Lower leg skin (tissue), 4 donors: Measurements from ENCODE around the gene CALD1. TPM values are rescaled to one million over a fixed set of nuclear protein-coding genes. Genes with fewer than 3 reads are reported as not detected.

Experiments
- DNase-seq, 2 donors: peaks; one replicate each; pipeline ENCODE4 v3.0.0-alpha.2; 2019; ENCODE audit warnings: low spot score in 2 of 2
- H3K4me3 ChIP-seq: fragments of 200-600 bp; sonication (generic); 2 replicates; pipeline ENCODE4 v1.5.1; 2017; ENCODE audit warnings: mild to moderate bottlenecking, low read depth; ENCODE audit not compliant: poor library complexity, severe bottlenecking
- POLR2A ChIP-seq, 2 donors: fragments of 450-650 bp; IDR thresholded peaks; one replicate each; pipeline ENCODE4 v1.6.1; 2016 to 2017; ENCODE audit warnings: antibody characterized with exemption in 2 of 2, mild to moderate bottlenecking in 1 of 2, moderate library complexity in 1 of 2
- WGBS, 2 donors: methylation state at CpG; one replicate each; pipeline ENCODE4 v1.1.5; 2018; 5-methylcytosine and 5-hydroxymethylcytosine counted together
- intact Hi-C: fragments of 100-400 bp; cut with DNase I; formaldehyde crosslinking; loops from one replicate; pipeline ENCODE4 v1.15.0; 2023; ENCODE audit warnings: low total_unique reads
- total RNA-seq, 4 donors: library from RNA; depleted of rRNA; stranded (reverse); fragments of >200 nt; gene quantifications; one replicate each; pipeline ENCODE4 v1.1.0, GENCODE V29; 2016
- TF ChIP-seq, protein P1 (sequence below), 3 donors: fragments of 450-650 bp; IDR thresholded peaks; one replicate each; pipeline ENCODE4 v1.5.1; 2016; ENCODE audit warnings: antibody characterized with exemption in 3 of 3, mild to moderate bottlenecking in 3 of 3, moderate library complexity in 2 of 3

The CALD1 gene
- total RNA-seq, 4 donors from 2014 or later = 30.3 to 95.7 (median 58.0) TPM

DNA sequence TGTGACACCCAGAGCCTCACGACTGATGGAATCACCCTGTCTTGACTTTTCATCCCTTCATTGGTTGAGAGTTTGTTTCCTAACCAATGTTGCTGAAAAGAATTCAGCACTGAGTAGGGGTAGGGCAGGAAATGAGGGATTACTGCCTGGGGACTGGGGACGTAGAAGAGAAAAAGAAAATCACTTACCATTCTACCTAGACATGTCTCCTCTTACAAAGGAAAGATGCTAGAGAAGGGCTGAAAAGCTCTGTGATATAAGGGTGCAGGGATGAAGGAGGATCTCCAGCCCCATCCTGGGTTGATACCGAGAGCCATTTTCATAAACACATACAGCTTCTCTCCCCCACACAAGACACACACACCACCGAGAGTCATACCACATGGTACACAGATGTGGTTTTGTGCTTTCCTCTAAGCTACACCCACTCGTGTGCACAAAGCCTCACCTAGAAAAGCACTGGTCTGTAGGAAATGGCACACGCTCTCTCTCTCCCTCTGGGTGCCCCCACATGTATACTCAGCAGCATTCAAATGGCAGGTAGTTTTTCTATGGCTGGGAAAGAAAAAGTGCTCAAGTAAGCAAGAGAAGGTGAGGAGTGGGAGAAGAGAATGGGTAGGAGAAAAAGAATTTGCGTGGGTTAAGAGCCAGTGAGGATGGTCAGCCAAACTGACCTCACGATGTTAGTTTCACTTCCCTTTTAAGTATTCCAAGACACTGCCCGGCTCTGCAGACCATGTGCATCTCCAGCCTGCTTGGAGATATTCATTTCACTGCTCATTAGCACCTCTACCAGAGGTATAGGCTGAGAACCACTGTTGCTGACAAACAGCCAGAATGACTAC is 85.8 kb downstream of the CALD1 start:
- 48 to 53% methylated on average over 9 of the region's 9 CpGs for WGBS, 2 donors
- TF ChIP-seq, protein P1, sequence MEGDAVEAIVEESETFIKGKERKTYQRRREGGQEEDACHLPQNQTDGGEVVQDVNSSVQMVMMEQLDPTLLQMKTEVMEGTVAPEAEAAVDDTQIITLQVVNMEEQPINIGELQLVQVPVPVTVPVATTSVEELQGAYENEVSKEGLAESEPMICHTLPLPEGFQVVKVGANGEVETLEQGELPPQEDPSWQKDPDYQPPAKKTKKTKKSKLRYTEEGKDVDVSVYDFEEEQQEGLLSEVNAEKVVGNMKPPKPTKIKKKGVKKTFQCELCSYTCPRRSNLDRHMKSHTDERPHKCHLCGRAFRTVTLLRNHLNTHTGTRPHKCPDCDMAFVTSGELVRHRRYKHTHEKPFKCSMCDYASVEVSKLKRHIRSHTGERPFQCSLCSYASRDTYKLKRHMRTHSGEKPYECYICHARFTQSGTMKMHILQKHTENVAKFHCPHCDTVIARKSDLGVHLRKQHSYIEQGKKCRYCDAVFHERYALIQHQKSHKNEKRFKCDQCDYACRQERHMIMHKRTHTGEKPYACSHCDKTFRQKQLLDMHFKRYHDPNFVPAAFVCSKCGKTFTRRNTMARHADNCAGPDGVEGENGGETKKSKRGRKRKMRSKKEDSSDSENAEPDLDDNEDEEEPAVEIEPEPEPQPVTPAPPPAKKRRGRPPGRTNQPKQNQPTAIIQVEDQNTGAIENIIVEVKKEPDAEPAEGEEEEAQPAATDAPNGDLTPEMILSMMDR (IDR thresholded peaks at IDR 0.05) = no peak
- no peak for TF ChIP-seq POLR2A (IDR thresholded peaks at IDR 0.05)
- intact Hi-C loops = no loop called here
- no peak overlapping the region for H3K4me3 ChIP-seq
- no peak for DNase-seq

DNA sequence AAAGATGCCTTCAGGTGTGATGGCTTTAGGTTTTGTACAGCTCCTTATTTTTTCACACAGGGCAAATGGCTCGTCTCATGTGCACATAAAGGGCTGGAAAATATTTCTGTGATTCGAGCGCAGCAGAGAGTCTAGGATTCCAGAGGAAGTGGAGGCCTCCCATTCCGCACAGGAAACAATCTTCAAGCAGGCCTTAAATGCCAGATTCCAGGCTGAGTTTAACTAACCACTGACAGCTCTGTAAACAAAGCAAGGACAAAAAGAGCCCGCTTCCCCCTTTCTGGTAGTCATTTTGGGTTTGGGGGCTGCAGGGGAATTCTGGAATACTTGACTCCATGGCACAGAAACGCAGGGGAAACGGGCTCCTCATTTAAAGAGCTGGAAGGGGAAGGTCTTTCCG is 87.2 kb downstream of the CALD1 start:
- no peak for DNase-seq
- no peak overlapping the region for H3K4me3 ChIP-seq
- no peak for TF ChIP-seq POLR2A (IDR thresholded peaks at IDR 0.05)
- TF ChIP-seq, protein P1 (IDR thresholded peaks at IDR 0.05) = no peak
- WGBS, 2 donors = 58 to 59% methylated on average over 8 of the region's 8 CpGs
- intact Hi-C loops = no loop called here

DNA sequence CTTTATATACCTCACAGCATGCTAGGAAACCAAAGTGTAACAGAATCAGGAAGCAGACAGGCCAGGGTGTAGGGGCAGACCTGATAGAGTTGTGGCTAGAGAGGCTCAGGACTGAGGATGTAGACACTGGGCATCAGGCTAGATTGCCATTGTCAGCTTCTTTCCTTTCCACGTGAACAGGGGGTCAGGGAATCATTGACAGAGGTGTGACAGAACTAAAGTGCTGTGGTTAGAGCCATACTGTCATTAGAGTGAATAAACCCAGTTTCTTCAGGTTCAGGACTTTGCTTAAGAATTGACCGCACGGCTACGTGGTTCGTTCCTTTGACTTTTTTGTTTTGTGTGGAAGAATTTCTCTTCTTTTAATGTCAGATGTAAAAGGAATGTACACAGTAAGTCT is 90.7 kb downstream of the CALD1 start:
- intact Hi-C loops = no loop called here
- no peak overlapping the region for H3K4me3 ChIP-seq
- 92 to 97% methylated on average over 5 of the region's 5 CpGs for WGBS, 2 donors
- TF ChIP-seq, protein P1 (IDR thresholded peaks at IDR 0.05) = no peak
- no peak for TF ChIP-seq POLR2A (IDR thresholded peaks at IDR 0.05)
- no peak for DNase-seq

DNA sequence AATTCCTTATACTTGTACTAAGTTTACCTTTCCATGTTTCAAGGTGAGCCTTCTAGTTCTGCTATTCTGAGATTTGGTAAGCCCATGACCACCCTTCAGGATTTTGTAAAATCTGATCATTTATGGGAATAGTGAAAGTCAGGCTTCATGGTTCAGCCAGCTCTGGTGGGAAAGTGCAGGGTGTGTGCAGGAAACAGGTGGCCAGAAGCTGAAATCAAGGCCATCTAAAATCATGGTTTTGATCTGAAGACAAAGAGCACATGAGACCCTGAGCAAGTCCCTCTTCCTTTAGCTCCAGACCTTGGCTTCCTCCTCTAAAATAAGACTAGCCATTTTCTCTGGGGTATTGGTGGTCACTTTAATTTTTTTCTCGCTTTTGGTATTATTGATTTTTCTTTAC is 91.3 kb downstream of the CALD1 start:
- intact Hi-C loops = no loop called here
- 88 to 98% methylated on average over 1 of the region's 1 CpG for WGBS, 2 donors
- DNase-seq = no peak

DNA sequence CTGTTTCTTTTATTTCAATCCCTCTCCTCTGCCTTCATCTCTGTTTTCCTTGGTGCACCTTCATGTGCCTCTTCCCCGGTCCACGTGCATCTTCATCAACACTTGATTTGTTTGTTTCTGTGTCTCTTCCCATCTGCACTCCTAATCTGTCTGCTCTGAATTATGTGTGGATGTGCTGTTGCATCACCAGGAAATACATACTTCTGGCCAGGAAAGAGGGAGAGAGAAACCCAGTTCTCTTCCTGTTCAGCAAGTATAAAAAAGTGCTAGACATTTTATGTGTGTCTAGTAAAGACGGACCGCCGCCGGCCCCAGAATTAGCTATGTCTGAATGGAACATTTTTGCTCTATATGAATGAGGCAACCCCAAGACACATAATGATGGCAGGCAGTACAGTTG is 93.8 kb downstream of the CALD1 start:
- TF ChIP-seq, protein P1 (IDR thresholded peaks at IDR 0.05) = no peak
- DNase-seq = no peak
- intact Hi-C loops = no loop called here
- WGBS, 2 donors = 61 to 63% methylated on average over 6 of the region's 6 CpGs
- no peak overlapping the region for H3K4me3 ChIP-seq

More for the DNA sequence above, 91.3 kb downstream of the CALD1 start:
- TF ChIP-seq, protein P1 (IDR thresholded peaks at IDR 0.05) = no peak
- TF ChIP-seq POLR2A (IDR thresholded peaks at IDR 0.05) = no peak
- H3K4me3 ChIP-seq = no peak overlapping the region

DNA sequence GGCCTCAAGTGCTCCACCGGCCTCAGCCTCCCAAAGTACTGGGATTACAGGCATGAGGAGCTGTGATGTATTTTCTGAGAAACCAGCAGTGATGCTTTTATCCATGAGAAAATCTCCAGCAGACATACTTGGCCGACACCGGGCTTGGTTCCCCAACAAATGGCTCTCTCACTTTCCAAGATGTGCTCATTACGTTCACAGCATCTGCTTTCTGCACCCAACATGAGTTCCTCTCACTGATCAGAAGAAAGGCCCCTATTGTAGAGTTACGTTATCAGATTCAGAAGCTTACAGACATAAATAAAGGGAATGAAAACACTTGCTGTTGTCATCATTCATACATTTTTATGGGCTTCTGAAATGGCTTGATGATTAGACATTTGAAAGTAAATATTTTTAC is 95.0 kb downstream of the CALD1 start:
- no peak for TF ChIP-seq POLR2A (IDR thresholded peaks at IDR 0.05)
- TF ChIP-seq, protein P1 (IDR thresholded peaks at IDR 0.05) = no peak
- no peak overlapping the region for H3K4me3 ChIP-seq
- WGBS, 2 donors = 90 to 91% methylated on average over 5 of the region's 5 CpGs
- DNase-seq = no peak
- intact Hi-C loops = no loop called here
